Activated CD8-positive, alpha-beta memory T cell treated with anti-CD3 and anti-CD28 coated beads, Interleukin-2, amount 50 U/mL, for 48 hours (primary cell): Measurements from ENCODE around the gene DNAH14.
"Not testable (repeated sequence)": the region's sequence is repeated elsewhere in the genome, so short reads cannot be mapped to it uniquely, and the experiment has no call there.

Experiments
- DNase-seq: peaks from one replicate; pipeline ENCODE4 v3.0.0-alpha.2; 2020

The DNAH14 gene

GRCh38 chr1:225004396-225004795 is 74.9 kb downstream of the DNAH14 start:
- DNase-seq: no peak

- not testable (repeated sequence) for DNase-seq
These were observed 76.9 kb downstream of the DNAH14 start for GRCh38 chr1:225006352-225006751.

- not testable (repeated sequence) for DNase-seq
These were observed 78.6 kb downstream of the DNAH14 start for GRCh38 chr1:225008050-225008449.

GRCh38 chr1:225021037-225021436 is 91.6 kb downstream of the DNAH14 start:
- DNase-seq: no peak

GRCh38 chr1:225026701-225027100 is 97.2 kb downstream of the DNAH14 start:
- no peak for DNase-seq

GRCh38 chr1:225036441-225036840 is 107.0 kb downstream of the DNAH14 start:
- DNase-seq: not testable (repeated sequence)

- no peak for DNase-seq
These were observed 112.8 kb downstream of the DNAH14 start for GRCh38 chr1:225042263-225042662.

GRCh38 chr1:225044258-225044657 is 114.8 kb downstream of the DNAH14 start:
- no peak for DNase-seq

GRCh38 chr1:225049594-225049993 is 120.1 kb downstream of the DNAH14 start:
- DNase-seq: no peak

GRCh38 chr1:225063722-225064121 is 134.2 kb downstream of the DNAH14 start:
- DNase-seq: no peak

GRCh38 chr1:225070972-225071371 is 141.5 kb downstream of the DNAH14 start:
- DNase-seq: no peak

GRCh38 chr1:225097175-225097574 is 167.7 kb downstream of the DNAH14 start:
- DNase-seq: no peak

- DNase-seq: no peak
These were observed 181.5 kb downstream of the DNAH14 start for GRCh38 chr1:225111000-225111399.

- DNase-seq: no peak
These were observed 183.8 kb downstream of the DNAH14 start for GRCh38 chr1:225113265-225113664.

- DNase-seq: no peak
These were observed 185.0 kb downstream of the DNAH14 start for GRCh38 chr1:225114354-225114990.

- no peak for DNase-seq
These were observed 189.8 kb downstream of the DNAH14 start for GRCh38 chr1:225119307-225119706.

GRCh38 chr1:225121095-225121494 is 191.6 kb downstream of the DNAH14 start:
- DNase-seq: no peak

GRCh38 chr1:225131869-225132268 is 202.4 kb downstream of the DNAH14 start:
- DNase-seq: no peak

GRCh38 chr1:225137976-225138375 is 208.5 kb downstream of the DNAH14 start:
- DNase-seq: no peak

GRCh38 chr1:225143001-225143400 is 213.5 kb downstream of the DNAH14 start:
- no peak for DNase-seq

GRCh38 chr1:225146478-225146877 is 217.0 kb downstream of the DNAH14 start:
- DNase-seq: no peak

- not testable (repeated sequence) for DNase-seq
These were observed 218.3 kb downstream of the DNAH14 start for GRCh38 chr1:225147791-225148190.

- no peak for DNase-seq
These were observed 222.6 kb downstream of the DNAH14 start for GRCh38 chr1:225152061-225152460.

- DNase-seq: no peak
These were observed 226.1 kb downstream of the DNAH14 start for GRCh38 chr1:225155555-225155954.

- no peak for DNase-seq
These were observed 226.8 kb downstream of the DNAH14 start for GRCh38 chr1:225156254-225156653.
